ENCODE data around the gene AIFM2. TPM values are rescaled to one million over a fixed set of nuclear protein-coding genes. Genes with fewer than 3 reads are reported as not detected.

AIFM2 gene
- total and polyA plus RNA-seq, 2 of the 13 experiments (the other 11 are each of a cell fraction or from before 2014, with no cell fraction given), result 20.3 to 29.5 TPM

DNA sequence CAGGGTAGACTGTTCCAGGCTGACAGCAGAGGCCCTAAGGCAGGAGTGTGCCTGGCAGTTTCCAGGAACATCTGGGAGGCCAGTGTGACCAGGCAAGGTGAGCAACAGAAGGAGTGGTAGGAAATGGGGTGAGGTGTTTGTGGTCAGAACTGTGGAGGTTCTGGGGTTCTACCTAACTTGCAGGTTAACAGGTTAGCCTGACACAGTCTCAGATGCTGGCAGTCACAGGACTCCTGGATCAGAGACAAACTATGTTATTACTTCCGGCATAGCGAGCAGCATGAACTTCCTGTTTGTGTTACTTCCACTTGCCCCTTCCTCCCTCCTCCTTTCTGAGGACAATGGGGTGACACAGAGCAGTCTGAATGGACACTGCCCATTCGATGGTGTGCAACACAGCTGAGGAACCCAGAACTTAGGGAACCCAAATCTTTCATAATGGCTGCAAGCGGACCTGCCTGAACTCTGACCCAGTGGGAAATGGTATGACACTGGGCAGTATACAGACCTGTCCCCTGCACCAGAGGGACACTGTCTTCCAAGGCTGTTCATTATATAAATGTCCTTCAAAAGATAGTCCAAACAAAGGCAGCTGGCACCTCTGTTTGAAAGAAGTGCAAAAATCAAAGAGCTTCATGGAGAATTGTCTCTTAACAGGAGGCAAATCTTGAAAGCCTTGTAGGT is 41.6 kb upstream of the AIFM2 start (continued):
- TF ChIP-seq, protein P1, sequence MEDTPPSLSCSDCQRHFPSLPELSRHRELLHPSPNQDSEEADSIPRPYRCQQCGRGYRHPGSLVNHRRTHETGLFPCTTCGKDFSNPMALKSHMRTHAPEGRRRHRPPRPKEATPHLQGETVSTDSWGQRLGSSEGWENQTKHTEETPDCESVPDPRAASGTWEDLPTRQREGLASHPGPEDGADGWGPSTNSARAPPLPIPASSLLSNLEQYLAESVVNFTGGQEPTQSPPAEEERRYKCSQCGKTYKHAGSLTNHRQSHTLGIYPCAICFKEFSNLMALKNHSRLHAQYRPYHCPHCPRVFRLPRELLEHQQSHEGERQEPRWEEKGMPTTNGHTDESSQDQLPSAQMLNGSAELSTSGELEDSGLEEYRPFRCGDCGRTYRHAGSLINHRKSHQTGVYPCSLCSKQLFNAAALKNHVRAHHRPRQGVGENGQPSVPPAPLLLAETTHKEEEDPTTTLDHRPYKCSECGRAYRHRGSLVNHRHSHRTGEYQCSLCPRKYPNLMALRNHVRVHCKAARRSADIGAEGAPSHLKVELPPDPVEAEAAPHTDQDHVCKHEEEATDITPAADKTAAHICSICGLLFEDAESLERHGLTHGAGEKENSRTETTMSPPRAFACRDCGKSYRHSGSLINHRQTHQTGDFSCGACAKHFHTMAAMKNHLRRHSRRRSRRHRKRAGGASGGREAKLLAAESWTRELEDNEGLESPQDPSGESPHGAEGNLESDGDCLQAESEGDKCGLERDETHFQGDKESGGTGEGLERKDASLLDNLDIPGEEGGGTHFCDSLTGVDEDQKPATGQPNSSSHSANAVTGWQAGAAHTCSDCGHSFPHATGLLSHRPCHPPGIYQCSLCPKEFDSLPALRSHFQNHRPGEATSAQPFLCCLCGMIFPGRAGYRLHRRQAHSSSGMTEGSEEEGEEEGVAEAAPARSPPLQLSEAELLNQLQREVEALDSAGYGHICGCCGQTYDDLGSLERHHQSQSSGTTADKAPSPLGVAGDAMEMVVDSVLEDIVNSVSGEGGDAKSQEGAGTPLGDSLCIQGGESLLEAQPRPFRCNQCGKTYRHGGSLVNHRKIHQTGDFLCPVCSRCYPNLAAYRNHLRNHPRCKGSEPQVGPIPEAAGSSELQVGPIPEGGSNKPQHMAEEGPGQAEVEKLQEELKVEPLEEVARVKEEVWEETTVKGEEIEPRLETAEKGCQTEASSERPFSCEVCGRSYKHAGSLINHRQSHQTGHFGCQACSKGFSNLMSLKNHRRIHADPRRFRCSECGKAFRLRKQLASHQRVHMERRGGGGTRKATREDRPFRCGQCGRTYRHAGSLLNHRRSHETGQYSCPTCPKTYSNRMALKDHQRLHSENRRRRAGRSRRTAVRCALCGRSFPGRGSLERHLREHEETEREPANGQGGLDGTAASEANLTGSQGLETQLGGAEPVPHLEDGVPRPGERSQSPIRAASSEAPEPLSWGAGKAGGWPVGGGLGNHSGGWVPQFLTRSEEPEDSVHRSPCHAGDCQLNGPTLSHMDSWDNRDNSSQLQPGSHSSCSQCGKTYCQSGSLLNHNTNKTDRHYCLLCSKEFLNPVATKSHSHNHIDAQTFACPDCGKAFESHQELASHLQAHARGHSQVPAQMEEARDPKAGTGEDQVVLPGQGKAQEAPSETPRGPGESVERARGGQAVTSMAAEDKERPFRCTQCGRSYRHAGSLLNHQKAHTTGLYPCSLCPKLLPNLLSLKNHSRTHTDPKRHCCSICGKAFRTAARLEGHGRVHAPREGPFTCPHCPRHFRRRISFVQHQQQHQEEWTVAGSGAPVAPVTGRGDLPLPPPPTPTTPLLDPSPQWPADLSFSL (CRISPR knock-in tag; IDR thresholded peaks at IDR 0.05), result no peak
- TF ChIP-seq ZBTB40 (IDR thresholded peaks at IDR 0.05) (peak; percentile 27; the same call in 1 of the 2 replicates), ZBTB40 (CRISPR knock-in tag; IDR thresholded peaks at IDR 0.05) (peak; percentile 45; the same call in 1 of the 2 replicates), KDM5A (IDR thresholded peaks at IDR 0.05; ENCODE audit: borderline replicate concordance, low read length) (no peak), HNF4A (CRISPR knock-in tag; IDR thresholded peaks at IDR 0.05) (peak; percentile 46), ZNF766 (CRISPR knock-in tag; IDR thresholded peaks at IDR 0.05; ENCODE audit: borderline replicate concordance) (no peak), ZSCAN21 (CRISPR knock-in tag; IDR thresholded peaks at IDR 0.05; ENCODE audit: borderline replicate concordance) (peak; percentile 46; the same call in 1 of the 2 replicates), DDIT3 (CRISPR knock-in tag; IDR thresholded peaks at IDR 0.05) (no peak), BHLHE40 (IDR thresholded peaks at IDR 0.05; ENCODE audit: low read length) (no peak), SRSF4 (IDR thresholded peaks at IDR 0.05; ENCODE audit: low read depth, low read length, poor library complexity, severe bottlenecking) (no peak), KDM1A (CRISPR knock-in tag; IDR thresholded peaks at IDR 0.05) (no peak), KAT8 (CRISPR knock-in tag; IDR thresholded peaks at IDR 0.05) (peak; percentile 93), RXRA (CRISPR knock-in tag; IDR thresholded peaks at IDR 0.05) (peak; percentile 69; the same call in 1 of the 2 replicates)

All from HepG2 (cell line).